PFSK-1 (cell line): ENCODE results near the gene PSRC1.

Experiments
- FOXP2 ChIP-seq: optimal IDR thresholded peaks from 2 replicates; pipeline ENCODE3; 2011; ENCODE audit warnings: borderline replicate concordance, control low read depth, inconsistent platforms; ENCODE audit not compliant: insufficient read depth; ENCODE audit errors: extremely low read length, extremely low read depth
- POLR2AphosphoS5 ChIP-seq: IDR thresholded peaks from 2 replicates; pipeline ENCODE4 v1.6.1; 2012; ENCODE audit warnings: low read depth, mild to moderate bottlenecking, control low read depth, low read length, moderate library complexity
- TF ChIP-seq, protein P1 (sequence below), 2 experiments: IDR thresholded peaks; 2 replicates each; pipeline versions ENCODE4 v1.6.1 to v1.8.0; 2011 to 2012; ENCODE audit warnings: low read depth in 2 of 2, low read length in 2 of 2, control low read depth in 1 of 2, inconsistent platforms in 1 of 2, mild to moderate bottlenecking in 1 of 2, moderate library complexity in 1 of 2; ENCODE audit not compliant: insufficient read depth in 1 of 2

DNA sequence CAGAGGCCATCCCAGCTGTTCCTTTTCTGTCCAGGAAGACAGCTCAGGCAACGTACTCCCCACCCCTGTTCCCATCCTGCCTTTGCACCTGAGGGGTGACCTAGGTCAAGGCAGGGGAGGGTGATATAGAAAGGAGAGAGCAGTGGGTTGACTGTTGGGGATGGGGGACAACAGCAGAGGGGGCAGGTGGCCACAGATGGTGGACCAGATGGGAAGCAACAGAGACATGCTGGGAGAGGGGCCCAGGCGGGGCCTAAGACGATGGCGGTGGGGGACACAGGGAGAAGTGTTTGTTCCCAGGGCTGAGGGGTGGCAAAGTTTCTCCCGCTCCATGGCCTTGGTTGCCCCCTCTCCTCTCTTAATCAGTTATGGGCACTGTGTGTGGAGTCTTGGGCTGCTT is 27.3 kb downstream of the PSRC1 start:
- no peak for TF ChIP-seq POLR2AphosphoS5
- no peak for TF ChIP-seq FOXP2
- TF ChIP-seq, protein P1, sequence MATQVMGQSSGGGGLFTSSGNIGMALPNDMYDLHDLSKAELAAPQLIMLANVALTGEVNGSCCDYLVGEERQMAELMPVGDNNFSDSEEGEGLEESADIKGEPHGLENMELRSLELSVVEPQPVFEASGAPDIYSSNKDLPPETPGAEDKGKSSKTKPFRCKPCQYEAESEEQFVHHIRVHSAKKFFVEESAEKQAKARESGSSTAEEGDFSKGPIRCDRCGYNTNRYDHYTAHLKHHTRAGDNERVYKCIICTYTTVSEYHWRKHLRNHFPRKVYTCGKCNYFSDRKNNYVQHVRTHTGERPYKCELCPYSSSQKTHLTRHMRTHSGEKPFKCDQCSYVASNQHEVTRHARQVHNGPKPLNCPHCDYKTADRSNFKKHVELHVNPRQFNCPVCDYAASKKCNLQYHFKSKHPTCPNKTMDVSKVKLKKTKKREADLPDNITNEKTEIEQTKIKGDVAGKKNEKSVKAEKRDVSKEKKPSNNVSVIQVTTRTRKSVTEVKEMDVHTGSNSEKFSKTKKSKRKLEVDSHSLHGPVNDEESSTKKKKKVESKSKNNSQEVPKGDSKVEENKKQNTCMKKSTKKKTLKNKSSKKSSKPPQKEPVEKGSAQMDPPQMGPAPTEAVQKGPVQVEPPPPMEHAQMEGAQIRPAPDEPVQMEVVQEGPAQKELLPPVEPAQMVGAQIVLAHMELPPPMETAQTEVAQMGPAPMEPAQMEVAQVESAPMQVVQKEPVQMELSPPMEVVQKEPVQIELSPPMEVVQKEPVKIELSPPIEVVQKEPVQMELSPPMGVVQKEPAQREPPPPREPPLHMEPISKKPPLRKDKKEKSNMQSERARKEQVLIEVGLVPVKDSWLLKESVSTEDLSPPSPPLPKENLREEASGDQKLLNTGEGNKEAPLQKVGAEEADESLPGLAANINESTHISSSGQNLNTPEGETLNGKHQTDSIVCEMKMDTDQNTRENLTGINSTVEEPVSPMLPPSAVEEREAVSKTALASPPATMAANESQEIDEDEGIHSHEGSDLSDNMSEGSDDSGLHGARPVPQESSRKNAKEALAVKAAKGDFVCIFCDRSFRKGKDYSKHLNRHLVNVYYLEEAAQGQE (IDR thresholded peaks at IDR 0.05; ENCODE audit: insufficient read depth in 1 of 2, low read depth in 2 of 2, low read length in 2 of 2), result no peak
